HG03439 (cell line): ENCODE data around the gene SNAPC4.
A peak's percentile ranks its signal among the peaks of the same experiment; 100 is the strongest.
"Not testable (repeated sequence)": the region's sequence is repeated elsewhere in the genome, so short reads cannot be mapped to it uniquely, and the experiment has no call there.

Source experiments
- ATAC-seq: cut with Tn5 transposase; IDR thresholded peaks from one replicate; pipeline ENCODE4 v1.9.1; 2021; ENCODE audit warnings: mild to moderate bottlenecking, moderate library complexity; ENCODE audit not compliant: unreplicated experiment

SNAPC4 gene

DNA sequence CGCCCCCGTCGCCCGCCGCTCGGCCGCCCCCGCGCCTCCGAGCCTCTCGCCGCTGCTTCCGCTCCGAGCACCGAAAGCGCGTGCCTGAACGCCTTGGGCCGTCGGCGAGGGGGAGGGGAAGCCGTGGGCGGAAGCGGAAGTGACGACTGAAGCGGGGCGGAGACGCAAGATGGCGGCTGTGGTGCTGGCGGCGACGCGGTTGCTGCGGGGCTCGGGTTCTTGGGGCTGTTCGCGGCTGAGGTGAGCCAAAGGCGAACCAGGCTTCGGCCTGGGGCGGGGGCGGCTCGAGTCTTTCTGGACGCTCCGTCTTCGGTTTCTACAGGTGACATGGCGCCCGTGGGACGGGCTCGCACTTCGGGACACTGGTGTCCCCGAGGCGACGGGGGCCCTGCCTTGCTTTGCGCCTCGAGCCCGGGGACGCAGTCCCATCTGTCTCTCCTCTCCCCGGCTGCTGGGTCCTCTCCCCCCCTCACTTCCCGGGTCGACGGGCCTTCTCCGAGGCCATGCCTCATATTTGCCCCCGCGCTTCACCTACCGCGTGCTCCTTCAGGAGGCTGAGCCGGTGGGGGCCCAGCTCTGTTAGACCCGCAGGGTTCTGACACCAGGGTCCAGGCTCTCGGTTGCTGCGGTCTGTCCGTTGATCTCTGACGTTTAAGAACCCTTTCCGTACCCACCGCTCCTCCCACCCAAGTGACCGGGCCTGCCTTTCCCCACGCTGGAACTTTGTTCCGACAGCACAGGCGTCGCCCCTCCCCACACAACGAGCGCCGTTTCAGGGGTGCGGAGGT, 10.7 kb upstream of the SNAPC4 start, which contains the start of the genes ENTR1 and PMPCA:
Gene ENTR1, minus strand, starts transcription at position 115 of the 788 bp plus-strand sequence. CDS start 217 bp downstream, outside the sequence.
Gene PMPCA, plus strand, starts transcription at position 159 of the 788 bp plus-strand sequence. Its CDS starts 11 bp downstream, at position 170.
- peak; percentile 74 for ATAC-seq

DNA sequence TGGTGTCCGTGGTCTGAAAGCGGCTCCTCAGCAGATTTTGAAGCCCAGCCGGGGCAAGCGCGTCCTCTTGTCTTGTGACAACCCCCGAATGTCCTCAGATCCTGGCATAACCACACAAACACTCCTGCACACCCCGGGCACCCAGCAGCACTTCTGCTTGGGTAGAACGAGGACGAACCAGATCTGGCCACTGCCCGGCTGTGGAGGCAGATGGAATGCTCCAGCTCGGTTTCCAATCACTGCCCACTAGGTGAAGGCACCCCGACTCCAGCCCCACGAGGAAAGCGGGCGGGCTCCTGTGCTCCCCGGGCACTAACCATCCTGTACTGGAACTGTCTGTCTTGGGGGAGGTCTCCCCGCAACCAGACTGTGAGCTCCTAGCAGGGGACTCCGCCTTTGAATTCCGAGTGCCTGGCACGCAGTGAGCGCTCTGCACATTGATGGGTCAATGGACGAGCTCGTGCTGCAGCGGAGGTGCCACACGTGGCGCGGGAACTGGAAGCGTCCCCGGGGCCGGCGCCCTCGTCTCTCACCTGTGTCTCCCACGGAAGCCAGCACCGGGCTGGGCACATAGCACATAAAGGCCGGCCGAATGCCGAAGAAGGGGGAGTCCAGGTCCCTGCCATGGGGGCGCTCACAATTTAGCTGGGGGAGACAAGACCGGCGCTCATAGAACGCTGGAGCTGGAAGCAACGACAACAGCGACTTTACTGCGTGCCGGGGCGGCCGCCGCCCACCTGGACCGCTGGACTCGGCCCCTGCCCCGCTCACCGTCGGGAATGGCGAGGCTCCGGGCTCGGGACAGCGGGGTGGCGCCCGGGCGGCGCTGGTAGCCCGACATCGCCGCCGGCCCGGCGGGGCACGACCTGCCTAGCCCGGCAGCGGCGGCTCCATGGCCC, 9.8 kb upstream of the SNAPC4 start:
- peak; percentile 18 for ATAC-seq

DNA sequence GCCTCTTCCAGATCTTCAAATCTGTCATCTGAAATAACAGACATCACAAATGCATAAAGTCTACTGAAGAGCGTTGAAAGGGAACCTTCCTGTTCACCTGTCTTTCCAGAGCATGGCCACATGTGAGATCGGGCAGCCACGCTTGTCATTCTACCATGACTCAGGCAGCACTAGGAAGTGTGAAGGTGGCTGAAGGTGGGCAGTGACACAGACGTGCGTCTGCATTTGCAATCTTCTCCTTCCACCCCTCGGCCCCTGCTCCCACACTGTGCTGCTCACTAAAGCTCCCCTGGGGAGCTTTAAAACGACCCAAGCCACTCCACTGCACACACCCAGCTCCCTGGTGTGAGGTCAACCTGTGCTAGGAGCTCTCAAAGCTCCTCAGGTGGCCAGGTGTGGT, 7.9 kb upstream of the SNAPC4 start:
- no peak for ATAC-seq

DNA sequence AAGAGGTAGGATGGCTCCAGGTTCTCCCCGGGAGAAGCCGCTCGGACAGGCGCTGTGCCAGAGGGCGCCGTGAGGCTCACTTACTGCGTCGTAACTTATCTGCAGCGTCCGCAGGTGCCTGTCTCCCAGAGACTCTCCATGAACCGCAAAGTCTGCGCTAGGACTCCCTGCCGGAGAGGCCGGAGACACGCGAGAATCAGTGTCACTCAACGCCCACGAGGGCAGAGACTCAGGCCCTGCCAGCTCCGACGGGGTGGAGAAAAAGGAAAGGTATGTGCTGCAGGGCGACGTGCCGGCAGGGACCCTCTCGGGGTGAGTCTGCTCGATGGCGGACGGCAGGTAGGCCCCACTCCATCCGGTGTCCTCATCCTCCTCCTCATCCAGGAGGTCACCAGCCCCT, 7.1 kb upstream of the SNAPC4 start:
- not testable (repeated sequence) for ATAC-seq

DNA sequence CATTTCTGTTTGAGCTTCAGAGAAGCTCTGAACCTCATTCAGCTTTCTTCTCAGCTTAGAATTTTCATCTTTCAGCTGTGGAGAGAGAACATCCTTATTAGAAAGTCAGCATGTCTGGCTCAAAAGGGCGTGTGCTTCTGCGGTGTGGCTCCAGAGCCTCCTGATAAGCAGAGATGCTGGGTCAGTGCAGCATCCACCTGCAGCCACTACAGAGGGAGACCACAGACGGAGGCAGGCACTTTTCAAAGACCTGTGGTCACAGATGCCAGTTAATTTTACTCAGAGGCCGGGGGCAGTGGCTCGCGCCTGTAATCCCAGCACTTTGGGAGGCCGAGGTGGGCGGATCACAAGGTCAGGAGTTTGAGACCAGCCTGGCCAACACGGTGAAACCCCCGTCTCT, 5.9 kb upstream of the SNAPC4 start:
- not testable (repeated sequence) for ATAC-seq

DNA sequence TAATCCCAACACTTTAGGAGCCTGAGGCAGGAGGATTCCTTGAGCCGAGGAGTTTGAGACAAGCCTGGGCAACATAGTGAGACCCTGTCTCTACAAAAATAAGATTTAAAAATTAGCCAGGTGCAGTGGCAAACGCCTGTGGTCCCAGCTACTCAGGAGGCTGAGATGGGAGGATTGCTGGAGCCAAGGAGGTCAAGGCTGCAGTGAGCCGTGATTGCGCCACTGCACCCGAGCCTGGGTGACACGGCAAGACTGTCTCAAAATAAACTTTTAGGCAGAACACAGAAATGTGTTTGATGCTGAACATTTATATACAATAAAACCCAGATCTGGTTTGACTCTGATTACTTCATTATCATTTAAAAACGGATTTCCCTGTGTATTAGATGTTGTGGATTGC, 5.5 kb upstream of the SNAPC4 start:
- no peak for ATAC-seq

DNA sequence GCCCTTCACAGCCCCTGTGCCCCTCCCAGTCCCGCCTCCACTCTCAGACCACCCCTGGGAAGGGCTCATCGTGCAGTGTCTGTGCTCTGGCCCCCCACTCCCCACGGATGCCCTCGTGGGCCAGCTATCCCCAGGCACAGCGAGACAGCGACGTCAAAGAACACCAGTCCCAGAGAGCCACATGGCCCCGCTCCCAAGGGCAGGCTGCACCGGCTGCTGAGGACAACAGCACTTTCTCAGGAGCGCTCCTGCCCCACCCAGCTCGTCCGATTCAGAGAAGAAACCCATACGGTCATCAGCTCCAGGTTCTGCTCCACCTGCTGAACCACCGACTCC, 4.8 kb upstream of the SNAPC4 start:
- ATAC-seq: no peak

DNA sequence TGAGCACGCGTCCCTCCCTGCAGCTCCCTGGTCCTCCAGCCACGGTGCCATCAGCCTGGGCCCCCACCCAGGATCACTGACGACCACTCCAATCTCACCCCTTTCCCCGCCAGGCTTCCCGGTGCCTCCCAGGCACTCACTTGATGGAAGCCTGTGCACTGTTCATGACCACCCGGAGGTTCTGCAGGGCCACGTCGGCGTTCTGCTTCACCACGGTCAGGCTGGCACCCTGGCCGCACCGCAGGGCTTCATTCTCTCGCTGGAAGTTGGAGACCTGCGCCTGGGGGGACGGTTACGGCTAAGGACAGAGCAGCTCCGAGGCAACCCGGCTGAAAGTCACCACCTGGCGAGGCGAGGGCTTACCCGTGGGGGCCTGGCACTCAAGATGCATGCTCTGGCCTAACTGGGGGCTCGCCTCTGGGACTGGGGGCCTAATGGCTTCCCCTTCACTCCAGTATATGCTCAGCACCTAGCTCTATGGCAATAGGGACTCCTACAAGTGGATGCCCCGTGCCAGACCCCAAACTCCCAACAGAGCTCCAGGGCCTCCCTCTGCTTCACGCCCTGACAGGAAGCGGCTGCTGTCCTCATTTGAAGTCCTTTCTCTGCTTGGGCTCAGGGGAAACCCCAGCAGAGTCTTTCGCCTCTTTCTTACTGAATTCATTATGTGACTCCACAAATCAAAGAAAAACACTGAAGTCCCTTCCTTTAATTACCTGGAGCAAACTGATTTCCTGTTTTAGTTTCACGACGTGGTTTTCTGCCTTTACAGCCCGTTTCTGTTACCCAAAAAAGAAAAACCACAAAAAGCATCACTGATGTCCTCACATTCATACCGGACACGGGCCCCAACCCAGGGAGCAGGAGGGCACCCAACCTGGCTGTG, 4.2 kb upstream of the SNAPC4 start:
- ATAC-seq: no peak

DNA sequence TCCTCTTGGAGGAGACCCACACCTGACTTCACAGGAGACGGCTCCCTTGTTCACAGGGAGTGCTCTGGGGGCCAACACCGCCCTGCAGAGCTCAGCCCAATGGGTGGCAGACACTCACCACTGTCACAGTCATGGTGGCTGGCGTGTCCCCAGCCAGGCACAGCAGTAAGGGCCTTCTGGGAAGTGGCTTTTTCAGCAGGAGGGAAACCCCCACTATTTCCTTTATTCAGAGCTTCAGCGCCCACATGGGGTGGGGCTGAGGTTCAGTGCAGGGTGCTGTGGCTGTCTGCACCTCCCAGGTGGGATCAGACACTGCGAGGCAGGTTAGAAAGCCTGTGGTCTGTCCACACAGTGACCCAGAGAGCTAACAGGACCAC, 3.6 kb upstream of the SNAPC4 start:
- peak; percentile 35 for ATAC-seq

DNA sequence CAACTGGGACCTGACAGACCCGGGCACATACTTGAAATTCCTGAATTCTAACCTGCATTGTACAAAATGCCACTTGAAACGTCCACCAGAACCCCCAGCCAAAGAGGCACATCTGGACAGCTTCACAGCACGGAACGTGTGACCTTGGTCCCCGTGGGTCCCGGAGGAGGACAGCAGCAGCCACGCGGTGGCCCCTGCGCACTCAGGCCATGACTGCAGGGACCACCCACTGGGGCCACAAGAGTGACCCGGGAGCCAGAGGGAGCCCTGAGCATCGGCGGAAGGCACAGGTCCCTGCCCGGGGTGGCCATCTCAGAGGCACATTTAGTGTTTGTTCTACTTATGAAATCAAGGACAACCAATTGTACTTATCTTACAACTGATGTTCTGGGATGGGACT, 2.1 kb upstream of the SNAPC4 start:
- ATAC-seq: no peak

DNA sequence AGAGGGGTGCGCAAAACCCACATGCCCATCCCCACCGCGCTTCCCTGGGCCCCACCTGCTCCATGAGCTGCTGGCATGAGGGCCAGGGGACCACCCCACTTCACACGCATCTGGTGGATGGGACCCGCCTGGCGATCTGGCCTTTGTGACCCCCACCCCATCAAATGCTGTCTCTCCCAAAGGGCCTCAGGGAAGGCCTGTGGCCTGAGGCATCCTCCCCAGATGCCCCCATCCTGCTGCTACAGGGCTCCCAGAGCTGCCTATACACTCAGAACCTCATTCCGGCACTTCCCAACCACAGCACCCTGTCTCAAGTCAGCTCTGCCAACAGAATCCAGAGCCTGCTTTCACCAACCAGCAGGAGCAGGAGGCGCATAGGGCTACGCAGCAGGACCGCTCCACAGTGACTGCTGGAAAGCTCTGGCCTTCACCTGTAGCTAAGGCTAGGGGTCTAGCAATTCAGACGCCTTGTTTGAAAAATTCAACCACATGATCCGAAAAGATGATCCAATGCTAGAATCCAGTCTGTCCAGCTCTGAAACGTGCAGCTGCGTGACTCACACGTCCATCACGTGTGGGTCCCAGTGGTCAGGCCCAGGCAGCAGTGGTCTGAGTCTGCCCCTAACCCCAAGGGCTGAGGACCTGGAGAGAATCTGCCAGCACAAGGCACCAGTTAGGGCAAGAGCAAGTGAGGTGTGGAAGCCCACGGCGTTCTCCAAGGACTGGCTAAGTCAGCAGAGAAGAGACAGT, 1.4 kb upstream of the SNAPC4 start:
- ATAC-seq: no peak

DNA sequence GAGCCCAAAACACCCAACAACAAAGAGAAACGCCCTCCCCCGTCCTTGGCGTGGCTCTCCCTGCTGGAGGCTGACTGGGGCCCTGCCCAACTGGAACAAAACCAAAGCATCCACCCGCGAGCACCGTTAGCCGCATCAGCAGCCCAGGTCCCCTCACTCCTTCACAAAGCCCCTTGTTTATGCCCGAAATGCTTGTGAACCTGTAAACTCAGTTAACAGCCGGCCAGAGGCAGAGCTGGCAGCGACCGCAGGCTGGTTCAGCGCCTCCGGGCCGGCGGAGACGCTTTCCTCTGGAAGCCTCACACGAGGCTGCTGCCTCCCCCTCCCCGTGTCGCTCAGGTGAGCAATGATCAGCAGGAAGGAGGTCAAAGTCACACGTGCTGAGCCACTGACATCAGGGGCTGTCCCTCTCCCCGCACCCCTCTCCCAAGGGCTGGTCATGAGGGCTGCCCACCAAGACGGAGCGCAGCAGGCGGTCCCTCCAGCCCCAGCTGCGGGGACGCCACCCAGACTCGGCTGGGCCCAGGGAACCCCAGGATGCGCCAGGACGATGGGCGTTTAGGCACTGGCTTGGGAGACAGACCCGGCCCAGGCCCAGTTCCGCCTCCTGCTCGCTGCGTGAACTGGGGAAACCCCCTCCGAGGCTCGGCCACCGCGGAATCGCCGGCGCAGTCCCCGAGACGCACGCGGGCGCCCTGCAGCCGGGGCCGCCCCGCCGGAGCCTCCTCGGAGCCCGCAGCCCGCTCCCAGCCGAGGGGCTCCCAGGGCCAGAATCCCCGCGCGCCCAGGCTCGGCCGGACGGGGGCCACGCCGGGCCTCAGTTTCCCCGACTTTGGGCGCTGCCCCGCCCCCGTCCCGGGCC, 563 bp downstream of the SNAPC4 start:
- ATAC-seq: peak; percentile 29

DNA sequence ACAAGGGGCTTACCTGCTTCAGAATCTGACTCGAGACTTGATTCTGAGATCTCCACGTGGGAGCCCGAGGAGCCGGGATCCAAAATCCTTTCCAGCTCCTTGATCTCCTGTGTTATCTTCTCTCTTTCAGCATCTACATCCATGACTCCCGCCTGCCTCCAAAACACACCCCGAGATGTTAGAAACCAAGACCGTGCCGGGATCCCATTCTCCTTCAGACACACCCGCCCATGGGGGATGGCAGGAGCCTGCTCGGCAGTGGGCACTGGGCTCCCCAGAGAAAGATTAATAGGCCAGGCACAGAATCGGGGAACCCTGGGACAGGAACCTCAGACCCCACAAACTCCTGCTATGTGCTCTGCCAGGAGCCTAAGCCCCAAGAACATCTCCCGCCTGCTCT, 1.7 kb downstream of the SNAPC4 start:
- ATAC-seq: no peak

DNA sequence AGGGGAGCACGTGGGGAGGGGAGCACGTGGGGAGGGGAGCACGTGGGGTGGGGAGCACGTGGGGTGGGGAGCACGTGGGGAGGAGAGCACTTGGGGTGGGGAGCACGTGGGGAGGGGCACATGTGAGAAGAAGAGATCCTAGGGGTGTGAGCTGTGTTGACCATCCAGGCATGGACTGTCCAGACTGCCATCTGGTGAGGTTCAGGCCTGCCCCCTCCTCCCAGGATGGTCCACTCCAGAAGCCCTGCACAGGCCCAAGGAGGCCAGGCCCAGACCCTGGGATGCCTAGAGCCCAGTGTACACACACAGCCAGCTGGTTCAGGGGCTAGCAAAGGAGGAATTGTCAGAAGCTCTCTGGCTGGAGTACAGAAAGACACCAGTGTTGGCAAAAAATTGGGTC, 2.3 kb downstream of the SNAPC4 start:
- ATAC-seq: no peak

DNA sequence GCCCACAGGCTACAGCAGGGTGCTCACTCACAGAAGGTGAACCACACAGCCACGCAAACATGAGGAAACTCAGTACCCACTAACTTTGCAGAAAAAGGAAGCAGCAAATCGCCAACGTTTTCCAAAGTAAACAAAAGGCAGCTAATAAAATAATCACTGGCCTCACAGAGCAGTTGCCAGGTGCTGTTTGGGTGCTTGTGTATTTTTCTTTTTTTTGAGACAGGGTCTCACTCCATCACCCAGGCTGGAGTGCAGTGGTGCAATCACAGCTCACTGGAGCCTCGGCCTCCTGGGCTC, 3.8 kb downstream of the SNAPC4 start:
- no peak for ATAC-seq

DNA sequence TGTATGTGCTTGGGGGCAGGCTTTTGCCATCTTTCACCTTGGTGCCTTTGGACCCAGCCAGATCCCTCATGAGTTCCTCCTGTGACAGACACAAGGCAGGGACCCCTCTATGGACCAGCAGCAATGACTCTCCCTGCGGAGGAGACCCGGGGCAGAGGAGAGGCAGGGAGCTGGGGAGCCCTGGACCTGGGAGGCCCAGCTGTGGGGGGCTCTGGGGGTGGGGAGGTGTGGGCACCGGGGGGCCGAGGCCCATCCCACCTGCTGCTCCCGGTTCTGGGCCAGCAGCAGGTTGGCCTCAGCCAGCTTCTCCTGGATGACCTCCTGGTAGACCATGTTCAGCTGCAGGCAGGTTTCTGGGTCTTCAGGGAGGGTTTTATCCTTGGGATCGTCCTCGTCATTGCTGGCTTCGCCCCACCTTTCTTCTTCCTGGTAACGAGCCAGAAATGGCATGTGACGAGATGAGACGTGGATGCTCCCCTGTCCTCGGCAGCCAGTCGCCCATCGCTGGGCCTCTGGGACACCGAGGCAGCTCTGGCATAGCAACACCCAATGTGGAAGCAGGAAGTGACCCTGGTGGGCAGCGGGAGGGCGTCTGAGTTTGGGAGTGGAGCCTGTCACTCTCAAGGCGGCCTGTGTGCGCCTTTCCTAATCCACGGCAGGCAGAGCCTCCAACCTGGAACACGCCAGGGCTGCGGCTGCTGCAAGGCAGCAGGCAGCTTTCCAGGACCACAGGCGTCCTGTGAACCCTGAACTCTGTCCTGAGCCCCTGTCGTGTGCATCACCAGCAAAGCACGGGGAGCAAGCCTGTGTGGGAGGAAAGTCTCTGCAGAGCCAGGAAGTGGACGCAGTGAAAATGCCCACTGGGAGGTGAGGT, 4.4 kb downstream of the SNAPC4 start:
- ATAC-seq: no peak

DNA sequence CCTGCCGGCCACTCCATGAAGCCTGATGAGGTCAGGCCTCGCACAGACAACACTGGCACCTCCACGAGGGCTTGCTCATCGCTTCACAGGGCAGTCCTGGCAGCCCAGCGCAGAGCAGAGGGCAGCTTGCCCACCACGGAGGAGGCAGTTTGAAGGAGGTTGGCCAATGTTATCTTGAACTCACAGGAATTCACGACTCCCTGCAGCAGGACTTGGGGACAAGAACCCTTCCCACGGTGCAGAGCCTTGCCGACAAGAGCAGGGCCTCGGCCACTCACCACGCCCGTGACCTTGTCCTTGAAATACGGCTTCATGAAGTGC, 5.0 kb downstream of the SNAPC4 start:
- no peak for ATAC-seq

DNA sequence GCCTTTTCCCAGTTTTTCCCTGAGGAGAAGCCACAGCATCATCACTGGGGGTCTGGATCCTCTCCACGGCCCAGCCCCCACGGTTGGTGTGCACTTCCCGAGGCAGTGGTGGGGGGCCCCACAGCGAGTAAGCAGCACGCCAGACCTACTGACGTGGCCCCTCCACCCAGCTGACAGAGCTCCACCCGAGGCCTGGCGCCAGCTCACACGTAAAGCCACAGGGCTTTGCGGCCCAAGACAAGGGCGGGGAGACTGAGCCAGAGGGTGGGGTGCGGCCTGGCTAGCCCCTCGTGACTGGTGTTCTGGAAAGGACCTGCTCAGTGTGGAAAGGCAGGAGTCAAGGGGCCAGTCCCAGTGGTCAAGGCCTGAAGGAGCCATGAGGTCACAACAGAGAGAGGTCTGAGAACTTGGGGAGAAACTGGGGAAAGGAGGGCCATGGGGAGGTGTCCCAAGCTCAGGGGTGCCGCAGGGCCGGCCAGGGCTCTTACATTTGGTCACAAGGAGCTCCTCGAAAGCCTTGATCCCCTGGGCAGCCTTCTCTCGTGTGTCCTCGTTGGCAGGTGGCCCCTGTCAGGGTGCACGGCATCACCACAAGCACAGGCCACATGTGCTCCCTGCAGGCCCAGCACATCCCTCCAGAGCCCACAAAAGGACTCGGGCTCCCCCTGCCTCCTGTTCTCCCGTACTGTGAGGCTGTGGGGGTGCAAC, 5.5 kb downstream of the SNAPC4 start:
- no peak for ATAC-seq
